ENCODE data around the gene ILDR2.

GRCh38 chr1:166999500-167000055 lies 24.2 kb upstream of the ILDR2 start:
- no peak for TF ChIP-seq CTCF (IDR thresholded peaks at IDR 0.05)
- no peak for TF ChIP-seq POLR2A (IDR thresholded peaks at IDR 0.05)
